Smooth muscle cell of trachea (primary cell): Measurements from ENCODE around the gene ZER1. TPM values are rescaled to one million over a fixed set of nuclear protein-coding genes. Genes with fewer than 3 reads are reported as not detected.

Experiments
- total RNA-seq: library from RNA; depleted of rRNA; stranded (reverse); fragments of >200 nt; gene quantifications from 2 replicates; pipeline ENCODE4 v1.2.1, GENCODE V29; 2014

The ZER1 gene
- total RNA-seq, result 29.5 and 52.4 TPM in 2 replicates

DNA sequence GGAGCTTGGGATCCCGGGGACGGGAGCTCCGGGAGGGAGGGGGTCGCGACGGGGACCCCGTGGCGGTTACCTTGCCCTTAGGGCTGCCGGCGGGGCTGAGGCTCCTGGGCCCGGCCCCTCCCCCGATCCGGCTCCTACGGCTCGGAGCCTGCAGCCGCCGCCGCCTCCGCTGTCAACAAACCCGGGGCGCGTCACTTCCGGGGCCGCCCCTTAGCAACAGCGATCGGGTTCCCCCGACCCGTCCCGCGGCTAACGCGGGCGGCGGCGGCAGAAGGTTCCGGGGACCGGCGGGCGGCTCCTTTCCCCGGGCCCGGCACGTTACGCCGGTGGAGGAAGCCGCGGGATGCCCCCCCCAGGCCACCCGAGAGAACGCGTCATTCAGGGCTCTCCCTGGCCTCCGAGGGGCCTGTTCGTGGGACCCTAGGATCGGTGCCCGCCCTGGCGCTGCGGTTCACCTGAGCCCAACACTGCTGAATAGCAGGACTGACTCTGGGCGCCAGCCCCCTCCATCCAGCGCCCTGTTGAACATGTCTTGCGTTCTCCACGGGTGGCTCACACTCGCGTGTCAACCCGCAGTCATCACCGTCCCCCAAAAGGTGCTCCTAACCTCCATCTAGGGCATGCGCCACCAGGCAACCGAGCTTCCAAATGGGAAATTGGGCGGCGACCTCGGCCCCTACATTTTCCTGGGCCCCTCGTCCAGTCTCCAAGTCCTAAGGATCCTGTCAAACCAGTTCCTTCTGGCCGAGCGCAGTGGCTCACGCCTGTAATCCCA is at the start of gene ZER1:
Gene ZER1, minus strand, starts transcription at position 183 of the 775 bp plus-strand sequence. CDS start 16,362 bp downstream, outside the sequence.

DNA sequence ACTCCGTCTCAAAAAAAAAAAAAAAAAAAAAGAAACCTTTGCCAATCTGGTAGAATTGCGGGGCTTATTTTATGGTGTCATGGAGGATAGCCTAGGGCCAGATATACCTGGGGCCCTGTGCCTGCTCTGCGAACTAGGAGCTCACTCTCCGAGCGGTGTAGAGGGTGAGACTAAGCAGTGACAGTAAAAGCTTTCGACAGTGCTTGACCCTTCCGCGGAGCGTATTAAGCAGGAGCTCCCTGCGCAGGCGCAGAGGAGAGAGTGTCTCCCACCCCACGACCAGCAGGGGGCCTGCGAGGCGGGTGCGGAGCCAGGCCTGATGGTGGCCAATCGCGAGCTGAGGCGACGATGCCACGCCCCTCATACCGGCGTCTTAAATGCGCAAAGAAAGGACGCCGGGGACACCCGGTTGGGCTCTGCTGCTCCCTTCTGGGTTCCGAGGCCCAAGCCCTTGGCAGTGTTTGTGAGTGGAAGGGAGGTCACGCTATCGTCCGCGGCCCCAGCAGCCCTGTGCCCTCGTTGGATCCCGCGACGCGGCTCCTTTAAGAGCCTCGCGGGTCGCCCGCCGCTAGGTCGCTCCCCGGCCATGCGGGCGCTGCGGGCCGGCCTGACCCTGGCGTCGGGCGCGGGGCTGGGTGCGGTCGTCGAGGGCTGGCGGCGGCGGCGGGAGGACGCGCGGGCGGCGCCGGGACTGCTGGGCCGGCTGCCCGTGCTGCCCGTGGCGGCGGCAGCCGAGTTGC is 46.5 kb upstream of the ZER1 start, which contains the start of gene ENDOG:
Gene ENDOG, plus strand, starts transcription at position 402 of the 740 bp plus-strand sequence. Its CDS starts 185 bp downstream, at position 587.

DNA sequence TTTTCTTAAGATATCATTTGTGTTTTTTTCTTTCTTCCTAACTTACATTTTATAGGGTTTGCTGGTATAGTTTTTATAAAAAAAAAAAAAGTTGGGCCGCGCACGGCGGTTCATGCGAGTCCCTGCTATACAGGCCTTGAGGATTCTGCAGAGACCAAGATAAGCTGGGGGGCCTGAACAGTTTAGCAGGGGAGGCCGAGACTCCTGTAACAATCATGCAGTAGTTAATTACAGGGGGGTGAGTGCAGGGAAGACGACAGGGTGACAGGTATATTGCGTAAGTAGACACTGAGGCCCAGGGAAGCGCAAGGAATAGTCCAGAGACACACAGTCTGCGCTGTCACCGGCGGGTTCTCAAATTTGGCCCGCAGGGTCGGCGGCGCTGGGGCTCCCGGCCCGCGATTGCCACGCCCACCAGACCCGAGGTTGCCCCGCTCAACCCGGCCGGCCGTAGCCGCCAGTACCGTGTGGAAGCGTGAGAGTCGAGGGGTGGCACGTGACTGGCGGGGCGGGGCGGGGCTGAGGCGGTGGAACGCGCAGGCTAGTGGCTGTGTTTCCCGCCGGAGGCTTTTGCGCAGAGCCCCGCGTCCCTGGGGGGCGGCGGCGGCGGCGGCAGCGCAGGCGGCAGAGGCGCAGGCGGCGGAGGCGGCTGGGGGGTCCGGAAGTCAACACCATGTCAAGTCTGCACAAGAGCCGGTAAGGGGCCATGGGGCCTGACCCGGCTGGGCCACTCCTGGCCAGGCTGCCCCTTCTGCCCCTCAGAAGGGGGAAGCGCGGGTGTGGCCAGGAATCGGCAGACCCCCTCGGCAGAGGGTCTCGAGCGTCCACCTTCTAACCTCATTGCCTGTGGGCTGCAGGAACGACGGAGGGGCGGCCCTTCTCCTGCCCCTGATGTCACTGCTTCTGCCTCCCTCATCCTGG is 15.2 kb upstream of the ZER1 start, which contains the start of gene TBC1D13:
Gene TBC1D13, plus strand, starts transcription at position 573 of the 921 bp plus-strand sequence. Its CDS starts 101 bp downstream, at position 674.

DNA sequence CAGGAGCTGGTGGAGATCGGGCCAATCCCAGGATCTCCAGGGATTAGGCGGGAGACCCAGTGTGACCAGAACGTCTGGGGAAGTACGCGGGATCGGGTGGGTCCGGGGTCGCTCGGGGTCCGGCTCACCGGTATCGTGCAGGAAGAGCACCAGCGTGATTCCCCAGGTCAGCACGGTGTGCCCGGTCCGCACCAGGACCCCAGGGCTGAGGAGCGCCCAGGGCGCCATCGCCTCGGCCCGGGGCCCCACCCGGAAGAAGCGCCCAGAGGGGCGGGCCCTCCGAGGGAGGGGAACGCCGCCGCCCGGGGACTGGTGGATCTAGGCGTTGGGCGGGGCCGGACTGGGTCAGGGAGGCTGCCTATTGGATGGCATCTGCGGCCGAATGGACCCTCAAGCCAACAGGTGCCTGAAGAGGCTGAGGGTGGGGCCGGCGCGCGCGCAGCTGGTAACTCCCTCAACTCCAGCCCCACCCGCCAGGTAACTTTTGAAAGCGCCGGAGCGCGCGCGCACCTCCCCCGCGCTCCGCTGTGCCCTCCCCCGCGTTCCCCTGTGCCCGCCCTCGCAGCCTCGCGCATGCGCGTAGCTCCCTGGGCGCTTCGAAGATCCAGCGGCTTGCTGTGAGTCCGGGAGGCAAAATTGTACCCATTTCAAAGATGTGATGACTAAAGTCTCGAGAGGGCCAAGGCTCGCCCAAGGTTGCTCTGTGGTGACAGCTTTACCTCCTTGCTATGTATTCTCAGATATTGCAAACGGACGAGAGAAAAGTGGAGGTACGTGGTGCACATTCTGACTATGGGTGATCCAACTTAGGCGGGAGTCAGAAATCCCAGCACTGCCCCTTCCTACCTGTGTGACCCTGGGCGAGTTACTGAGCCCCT is 47.6 kb downstream of the ZER1 start, which contains the start of gene ZDHHC12:
Gene ZDHHC12, minus strand, starts transcription at position 262 of the 878 bp plus-strand sequence. Its CDS starts 34 bp downstream, at position 228.

DNA sequence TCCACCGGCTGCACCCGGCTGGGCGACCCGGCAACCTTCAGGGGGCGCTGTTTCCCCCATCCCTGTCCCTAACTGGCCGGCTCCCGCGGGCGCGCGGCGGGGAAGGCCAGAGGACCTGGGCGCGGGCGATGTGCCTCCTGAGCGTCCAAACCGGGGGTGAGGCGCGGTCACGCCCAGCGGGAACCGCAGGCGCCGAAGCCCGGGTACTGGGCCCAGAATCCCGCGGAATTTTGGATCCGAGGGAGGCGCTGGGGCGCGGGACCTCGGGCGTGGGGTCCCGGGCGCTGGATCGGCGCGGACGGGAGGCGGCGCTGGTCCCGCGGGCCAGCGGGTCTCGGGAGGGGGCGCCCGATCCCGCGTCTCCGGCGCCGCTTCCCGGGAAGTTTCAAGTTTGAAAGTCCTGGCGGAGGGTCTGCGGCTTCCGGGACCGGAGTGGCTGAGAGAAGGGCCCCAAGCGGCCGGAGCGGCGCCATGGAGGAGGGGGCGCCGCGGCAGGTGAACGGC is 69.2 kb downstream of the ZER1 start, which contains the start of gene PKN3:
Gene PKN3, plus strand, starts transcription at position 59 of the 504 bp plus-strand sequence. Its CDS starts 413 bp downstream, at position 472.

DNA sequence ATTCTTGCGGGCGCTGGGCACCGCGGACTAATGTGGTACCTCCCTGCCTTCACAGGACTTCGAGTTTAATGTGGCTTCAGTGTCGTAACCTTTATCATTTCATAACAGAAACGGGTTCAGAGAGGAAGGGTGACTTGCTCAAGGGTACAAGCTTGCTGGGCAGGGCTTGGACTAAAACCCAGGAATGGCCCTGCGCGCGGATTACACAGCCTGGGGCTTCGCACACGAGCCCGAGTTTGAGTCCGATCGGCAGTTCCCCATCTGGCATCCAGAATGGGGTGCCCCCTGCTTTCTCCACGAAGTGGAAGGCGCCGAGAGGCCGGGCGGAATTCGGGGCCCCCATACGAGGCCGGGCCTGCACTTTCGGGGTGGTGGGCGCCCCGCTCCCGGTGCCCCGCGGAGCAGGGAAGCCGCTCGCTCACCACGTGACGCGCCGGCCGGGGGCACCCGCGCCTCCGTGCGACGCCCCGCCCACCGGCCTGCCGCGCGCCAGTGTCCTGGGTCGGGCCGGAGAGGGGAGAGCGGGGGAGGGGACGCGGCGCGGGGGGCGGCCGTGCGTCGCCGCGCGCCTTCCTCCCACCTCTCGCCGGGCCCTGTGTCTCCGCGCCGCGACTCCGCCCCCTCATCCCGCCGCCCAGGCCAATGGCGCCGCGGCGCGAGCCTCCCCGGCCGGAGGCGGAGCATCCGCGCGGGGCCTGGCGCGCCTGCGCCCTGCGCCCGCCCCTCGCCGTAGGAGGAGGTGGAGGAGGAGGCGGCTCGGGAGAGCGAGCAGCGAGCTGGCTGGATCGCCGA is 83.0 kb downstream of the ZER1 start, which contains the start of gene SET:
Gene SET, plus strand, starts transcription at position 722 of the 792 bp plus-strand sequence. CDS start 361 bp downstream, outside the sequence.

Other genes with a start within 250 kb of the ZER1 start
- 381 and 452 TPM in 2 replicates for gene SPTAN1, start 219.3 kb downstream of the ZER1 start, total RNA-seq
- gene DYNC2I2, start 115.1 kb downstream of the ZER1 start, total RNA-seq, result 52.9 and 79.4 TPM in 2 replicates
- 305 and 552 TPM in 2 replicates for gene SET, start 82.7 kb downstream of the ZER1 start, total RNA-seq
- 1.9 and 2.3 TPM in 2 replicates for gene PKN3, start 69.4 kb downstream of the ZER1 start, total RNA-seq
- gene ZDHHC12, start 47.8 kb downstream of the ZER1 start, total RNA-seq, result 44.8 and 51.5 TPM in 2 replicates
- 12.7 and 21.8 TPM in 2 replicates for gene TBC1D13, start 15.3 kb upstream of the ZER1 start, total RNA-seq
- 20.4 and 22.0 TPM in 2 replicates for gene ENDOG, start 46.6 kb upstream of the ZER1 start, total RNA-seq
- 17.9 and 22.0 TPM in 2 replicates for gene SPOUT1, start 57.9 kb upstream of the ZER1 start, total RNA-seq
- 9.1 and 13.7 TPM in 2 replicates for gene KYAT1, start 110.0 kb upstream of the ZER1 start, total RNA-seq
- gene LRRC8A, start 110.2 kb upstream of the ZER1 start, total RNA-seq, result 29.1 and 44.0 TPM in 2 replicates
- 16.1 and 18.7 TPM in 2 replicates for gene PHYHD1, start 149.1 kb upstream of the ZER1 start, total RNA-seq
- 28.2 and 40.9 TPM in 2 replicates for gene DOLK, start 175.7 kb upstream of the ZER1 start, total RNA-seq
- 38.5 and 43.5 TPM in 2 replicates for gene NUP188, start 175.8 kb upstream of the ZER1 start, total RNA-seq